ENCODE results near the gene HOXC9.

HOXC9 gene

DNA sequence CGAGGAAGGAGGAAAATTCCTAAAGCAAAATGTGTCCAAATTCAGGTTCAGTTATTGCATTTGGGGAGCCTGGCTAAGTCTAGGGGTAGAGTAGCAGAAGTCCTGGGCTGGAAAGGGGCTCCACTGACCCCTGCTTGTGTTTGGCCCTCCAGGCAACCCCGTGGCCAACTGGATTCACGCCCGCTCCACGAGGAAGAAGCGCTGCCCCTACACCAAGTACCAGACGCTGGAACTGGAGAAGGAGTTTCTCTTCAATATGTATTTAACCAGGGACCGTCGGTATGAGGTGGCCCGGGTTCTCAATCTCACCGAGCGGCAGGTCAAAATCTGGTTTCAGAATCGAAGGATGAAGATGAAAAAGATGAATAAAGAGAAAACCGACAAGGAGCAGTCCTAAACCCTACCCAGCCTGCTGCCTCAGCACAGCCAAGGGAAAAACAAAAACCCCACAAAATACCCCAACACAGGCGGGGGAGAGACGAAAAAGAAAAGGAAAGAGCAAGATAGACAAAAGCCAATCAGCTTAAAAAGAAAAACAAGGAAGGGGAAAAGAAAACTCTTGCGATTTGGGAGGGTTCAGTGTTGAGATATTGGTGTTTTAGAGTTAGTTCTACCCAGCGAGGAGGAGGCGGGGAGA is 2.4 kb downstream of the HOXC9 start:
- DNase-seq (ENCODE audit: low read depth), result no peak

DNA sequence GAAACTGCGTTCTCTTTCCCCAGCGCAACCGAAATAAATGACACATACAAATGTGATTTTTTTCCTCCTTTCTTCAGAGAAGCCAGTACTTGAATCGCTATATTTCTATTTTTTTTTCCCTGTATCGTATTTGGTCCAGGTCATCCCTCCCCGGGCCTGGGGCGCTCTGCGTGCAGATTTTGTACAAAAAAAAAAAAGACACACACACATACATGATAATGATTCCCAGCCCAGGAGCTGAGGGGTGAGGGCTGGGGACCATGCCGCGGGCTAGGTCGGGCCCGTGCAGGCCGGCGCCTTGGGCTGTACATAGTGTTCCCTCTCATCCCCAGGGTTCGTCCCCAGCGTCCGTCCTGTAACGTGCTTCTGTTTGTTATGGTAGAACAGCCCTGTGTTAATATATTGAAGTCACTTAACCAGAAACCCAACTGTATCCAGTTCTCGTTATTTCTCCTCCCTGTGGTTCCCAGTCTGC is 3.0 kb downstream of the HOXC9 start:
- DNase-seq (ENCODE audit: low read depth), result no peak

DNA sequence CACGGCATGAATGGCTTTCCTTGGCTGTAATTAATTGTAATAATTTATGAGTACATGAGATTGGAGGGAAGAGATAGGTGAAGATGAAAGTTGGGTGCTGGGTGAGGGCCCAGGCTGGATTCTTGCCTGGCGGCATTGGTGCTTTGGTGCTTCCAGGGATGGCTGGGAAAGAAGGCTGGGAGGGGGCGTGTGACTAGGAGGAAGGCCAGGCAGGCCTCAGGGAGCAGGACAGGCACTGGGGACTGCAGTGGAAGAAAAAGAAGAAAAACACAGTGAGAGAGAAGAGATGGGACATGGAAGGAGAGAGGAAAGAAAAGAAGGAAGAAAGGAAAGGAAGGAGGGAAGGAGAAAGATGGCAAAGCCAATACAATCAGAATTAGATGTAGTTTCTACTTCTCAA is 3.7 kb downstream of the HOXC9 start:
- no peak for DNase-seq (ENCODE audit: low read depth)

DNA sequence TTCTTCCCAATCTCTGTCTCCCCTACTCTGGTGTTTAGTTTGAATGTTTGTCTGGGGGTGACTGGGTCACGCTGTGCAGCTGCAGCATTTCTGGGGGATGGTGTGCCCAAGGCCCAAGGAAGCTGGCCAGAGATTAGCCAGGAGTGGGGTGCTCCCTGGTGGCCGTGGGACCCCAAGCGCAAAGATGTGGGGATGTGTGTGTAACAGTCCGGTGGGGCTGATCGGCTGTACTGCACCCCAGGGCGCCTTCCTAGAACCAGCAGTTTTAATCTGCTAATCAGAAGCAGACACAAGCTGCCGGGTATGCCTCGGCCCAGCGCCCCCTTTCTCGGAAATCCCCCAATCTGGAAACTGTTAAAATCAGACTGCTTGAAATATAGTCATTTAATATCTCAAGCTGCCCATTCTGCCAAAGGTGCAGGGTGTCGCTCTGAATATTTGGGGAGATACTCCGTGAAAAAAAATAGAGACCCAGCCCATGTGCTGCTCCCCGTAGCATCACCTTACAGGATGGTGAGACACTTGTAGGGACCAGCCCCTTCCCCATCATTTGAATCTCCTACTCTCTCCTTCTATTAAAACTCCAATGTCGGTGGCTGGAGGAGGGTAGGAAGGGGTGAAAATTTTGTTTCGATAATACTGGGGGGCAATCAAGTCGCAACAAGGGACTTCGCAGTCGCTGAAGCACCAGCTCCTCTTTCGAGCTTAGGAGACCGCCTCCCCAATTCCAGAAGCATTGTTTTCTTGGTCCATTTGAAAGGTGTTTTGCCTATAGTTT is 4.3 kb downstream of the HOXC9 start:
- no peak for DNase-seq (ENCODE audit: low read depth)

DNA sequence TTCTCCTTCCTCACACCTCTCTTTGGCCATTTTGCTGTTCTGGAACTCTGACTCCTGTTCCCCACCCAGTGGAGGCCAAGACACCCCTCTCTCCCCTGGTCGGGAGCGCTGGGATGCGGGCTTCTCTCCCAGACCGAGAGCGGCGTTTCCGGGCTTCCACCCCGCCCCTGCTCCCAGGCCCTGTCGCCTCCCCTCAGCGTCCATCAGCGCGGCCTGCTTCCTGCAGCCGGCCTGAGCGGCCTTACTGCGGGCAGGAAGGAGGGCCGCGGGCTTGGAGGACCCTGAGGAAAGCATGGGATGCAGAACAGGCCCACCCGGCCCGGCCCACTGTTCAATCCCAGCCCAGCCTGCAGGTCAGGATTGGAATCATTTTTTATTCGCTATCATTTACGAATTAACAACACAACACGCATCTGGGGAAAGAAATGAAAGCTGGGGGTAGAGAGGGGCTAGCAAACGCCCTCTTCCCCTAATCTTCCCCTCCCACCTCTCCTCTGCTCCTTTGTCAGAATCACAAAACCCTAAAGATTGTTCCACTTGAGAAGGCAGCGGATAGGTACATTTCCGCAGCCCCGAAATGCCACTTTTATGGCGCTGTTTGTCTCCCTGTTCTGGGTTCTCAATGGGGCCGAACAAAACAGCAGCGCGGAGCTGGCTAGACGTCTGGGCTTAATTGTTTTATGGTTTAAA is 5.0 kb downstream of the HOXC9 start:
- no peak for DNase-seq (ENCODE audit: low read depth)

DNA sequence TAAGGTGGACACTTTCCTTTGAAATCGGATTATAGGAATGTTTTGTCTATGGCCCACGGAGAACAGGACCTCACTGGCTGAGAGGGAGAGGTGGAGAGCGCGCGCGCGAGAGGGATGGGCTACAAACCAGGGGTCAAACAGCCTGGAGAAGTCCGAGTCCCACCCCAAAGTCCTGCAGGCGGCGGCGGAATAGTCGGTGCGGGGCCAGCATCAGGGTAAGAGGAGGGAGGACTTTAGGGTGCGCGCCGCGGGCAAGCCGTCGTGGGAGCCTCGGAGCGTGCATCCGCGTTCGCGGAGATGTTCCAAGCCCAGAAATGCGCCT is 5.5 kb downstream of the HOXC9 start:
- no peak for DNase-seq (ENCODE audit: low read depth)

DNA sequence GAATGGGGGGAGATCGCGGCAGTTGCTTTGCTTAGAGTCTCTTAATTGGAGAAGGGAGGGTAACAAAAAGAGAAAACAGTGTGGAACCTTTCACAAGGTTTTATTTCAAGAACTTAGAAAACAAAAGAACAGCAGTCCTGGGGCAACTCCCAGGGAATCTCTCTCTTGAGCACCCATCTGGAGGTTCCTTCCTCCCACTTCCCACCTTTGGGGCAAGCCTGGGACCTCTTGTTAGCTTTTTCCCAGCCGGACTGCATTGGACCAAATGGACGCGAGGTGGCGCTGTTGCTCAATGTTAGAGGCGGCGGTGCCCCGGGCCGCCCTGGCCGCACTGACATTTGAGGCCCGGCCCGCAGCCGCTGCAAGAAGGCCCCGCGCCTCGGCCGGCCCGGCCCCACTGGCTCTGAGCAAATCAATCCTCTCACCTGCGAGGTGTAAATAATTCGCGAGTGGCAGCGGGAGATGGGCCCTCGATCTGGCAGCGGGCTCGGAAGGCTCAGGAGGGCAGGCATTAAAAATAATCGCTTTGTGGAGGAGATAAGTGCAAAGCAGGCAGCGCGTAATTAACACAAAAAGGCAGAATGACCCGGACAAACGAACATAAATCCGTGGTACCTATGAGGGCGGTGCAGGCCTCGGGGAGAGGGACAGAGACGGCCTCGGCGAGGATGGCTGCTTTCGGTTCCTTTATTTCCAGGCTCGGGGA is 6.0 kb downstream of the HOXC9 start:
- DNase-seq (ENCODE audit: low read depth), result peak; percentile 74

DNA sequence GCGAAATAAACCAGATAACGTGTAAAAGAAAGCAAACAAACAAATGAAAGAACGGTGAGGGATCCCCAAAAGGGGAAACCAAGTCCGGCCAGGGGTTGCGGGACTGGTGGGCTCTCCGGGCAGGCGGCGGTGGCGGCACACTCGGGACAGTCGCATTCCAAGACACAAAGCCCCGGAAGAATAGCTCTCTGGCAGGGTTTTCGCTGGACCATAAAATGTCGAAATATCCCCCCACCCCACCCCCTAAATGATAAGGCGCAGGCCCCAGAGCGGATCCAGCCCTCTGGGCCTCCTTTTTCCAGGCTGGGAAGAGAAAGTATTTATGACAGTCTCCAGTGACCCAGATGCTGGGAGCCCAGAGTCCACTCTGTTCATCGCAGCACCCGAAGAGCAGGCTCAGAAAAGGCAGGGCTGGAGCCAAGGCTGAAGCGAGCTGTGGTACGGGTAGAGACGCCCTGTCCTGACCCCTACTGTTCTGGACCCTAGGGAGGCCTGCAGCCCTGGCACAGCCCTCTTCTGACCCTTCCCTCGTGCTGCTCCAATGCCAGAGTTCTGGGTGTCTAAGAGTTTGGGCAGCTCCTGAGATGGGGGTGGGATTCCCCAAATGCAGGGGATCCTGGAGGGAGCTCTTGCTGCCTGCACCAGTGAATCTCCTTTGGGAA is 6.7 kb downstream of the HOXC9 start:
- no peak for DNase-seq (ENCODE audit: low read depth)

DNA sequence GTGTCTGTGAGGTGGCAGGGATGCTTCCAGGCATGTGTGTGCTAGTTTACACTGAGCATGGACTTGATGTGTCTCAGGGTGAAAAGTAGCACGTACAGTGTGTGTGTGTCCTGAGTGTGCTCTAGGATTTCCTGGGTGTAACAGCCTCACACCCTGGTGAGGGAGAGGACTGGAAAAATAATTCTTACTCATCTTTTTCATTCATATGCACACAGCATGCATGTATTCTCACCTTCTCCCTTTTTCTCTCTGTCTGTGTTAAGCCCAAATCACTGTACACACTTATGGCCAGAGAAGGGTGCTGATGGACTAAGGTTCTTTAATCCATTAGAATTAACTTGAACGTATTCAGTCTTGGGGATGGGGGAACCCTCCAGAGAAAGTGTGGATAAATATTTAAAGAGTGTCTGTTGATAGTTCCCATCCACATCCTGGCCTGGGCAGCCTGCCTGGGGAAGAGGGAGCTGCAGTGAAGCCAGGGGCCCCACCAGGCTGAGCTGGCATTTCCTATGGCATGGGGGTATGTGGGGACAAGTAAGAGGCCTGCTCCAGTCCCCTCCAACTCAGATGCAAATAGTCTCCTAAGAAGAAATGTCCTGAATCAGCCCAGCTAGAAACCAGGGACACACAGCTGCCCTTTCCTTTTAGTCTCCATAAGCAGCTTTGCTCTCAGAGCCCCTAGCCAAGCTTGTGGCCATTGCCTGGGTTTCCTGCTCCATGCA is 7.7 kb downstream of the HOXC9 start:
- no peak for DNase-seq (ENCODE audit: low read depth)

DNA sequence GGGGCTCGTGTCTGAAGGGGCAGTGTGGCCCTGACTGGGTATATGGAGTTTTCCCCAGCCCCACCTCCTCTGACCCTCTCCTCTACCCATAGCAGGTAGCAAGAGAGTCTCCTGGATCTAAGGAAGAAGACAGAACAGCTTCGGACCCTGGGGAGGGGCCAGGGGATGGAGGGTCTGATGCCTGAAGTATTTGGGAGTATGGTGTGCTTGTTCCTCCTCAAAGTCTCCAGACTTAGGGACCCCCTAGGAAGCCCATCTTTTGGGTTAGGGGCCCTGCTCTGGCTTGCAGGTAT is 8.2 kb downstream of the HOXC9 start:
- no peak for DNase-seq (ENCODE audit: low read depth)

DNA sequence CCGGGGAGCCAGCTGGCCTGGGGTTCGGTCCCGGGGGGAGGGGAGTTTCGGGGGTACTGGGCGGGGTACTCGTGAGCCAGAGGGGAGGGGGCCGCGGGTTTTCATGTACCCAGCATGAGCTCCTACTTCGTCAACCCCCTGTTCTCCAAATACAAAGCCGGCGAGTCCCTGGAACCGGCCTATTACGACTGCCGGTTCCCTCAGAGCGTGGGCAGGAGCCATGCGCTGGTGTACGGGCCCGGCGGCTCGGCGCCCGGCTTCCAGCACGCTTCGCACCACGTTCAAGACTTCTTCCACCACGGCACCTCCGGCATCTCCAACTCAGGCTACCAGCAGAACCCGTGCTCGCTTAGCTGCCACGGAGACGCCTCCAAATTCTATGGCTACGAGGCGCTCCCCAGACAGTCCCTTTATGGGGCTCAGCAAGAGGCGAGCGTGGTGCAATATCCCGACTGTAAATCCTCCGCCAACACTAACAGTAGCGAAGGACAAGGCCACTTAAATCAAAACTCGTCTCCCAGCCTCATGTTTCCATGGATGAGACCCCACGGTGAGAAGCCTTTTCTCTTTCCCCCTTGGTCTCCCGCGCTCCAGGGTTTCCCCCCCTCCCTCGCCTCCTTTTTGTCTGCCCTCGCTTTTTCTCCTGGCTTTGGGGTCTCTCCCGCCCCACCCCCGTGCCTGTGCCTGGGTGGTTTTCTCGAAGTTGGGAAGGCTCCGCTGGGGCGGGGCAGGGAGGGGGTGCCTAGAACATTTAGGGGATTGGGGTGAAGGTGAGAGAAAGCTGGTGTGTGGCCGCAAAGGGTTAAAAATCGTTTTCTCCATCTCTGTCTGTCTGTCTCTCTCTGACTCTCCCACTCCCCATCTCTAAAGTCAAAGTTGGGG is 9.5 kb downstream of the HOXC9 start:
- DNase-seq (ENCODE audit: low read depth), result no peak

DNA sequence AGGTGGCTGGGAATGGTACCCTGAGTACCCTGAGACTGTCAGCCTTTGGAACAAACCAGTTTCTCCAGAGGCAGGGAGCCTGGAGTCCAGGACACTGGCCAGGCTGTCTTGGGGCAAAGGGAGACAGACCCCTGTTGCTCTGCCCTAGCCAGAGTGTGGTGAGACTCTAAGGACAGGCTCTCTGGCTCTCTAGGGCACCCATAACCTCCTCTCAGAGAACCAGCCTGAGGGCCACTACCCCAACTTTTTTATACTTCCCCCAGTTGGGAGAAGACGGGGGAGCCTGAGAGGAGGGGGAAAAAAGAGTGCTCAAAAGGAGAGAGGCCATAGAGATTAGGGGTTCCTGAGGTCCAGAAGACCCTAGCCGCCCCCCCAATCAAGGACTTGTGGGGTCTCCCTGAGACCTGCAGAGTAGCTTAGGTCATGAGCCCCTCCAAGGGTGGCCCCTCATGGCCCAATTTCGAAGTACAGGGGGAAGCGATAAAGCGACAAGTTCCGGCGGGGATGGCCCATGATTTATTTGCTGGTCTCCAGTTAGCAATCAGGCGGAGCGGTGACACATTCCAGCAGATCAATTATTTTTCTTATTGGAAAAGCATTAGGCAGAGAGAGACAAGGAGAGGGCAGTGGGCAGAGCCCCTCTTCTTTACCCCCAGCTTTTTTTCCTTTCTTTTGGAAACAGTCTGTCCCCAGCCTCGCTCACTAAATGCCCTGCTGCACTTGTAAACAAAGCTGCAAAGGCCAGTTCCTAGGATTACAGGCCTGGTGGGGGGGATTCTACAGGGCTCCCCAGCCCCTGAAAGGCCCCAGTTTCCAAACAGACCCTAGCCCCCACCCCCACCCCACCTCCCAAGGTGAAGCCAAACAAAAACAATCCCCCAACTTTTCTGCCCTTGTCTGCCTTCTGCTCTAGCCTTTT is 10.4 kb downstream of the HOXC9 start:
- DNase-seq (ENCODE audit: low read depth), result no peak

DNA sequence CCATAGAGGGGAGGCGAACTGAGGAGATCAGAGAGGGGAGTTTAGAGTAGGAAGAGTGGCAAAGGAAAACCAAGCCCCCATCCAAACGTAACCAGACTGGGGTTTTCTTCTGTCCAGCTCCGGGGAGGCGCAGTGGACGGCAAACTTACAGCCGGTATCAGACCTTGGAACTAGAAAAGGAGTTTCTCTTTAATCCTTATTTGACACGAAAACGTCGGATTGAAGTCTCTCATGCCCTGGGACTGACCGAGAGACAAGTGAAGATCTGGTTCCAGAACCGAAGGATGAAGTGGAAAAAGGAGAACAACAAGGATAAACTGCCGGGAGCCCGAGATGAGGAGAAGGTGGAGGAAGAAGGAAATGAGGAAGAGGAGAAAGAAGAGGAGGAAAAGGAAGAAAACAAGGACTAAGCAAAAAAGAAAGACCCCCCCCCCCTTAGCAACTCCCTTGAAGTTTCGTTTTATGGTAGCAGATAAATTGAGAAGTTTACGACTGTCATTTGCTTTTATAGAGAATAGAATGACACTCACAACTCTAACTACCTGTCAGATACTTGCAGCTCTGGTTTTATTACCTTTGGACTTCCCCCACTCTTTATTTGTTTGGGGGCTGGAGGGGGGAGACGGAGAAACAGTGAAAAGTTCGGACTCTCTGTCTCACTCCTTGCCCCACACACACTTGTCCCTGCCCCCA is 11.2 kb downstream of the HOXC9 start:
- DNase-seq (ENCODE audit: low read depth), result no peak

DNA sequence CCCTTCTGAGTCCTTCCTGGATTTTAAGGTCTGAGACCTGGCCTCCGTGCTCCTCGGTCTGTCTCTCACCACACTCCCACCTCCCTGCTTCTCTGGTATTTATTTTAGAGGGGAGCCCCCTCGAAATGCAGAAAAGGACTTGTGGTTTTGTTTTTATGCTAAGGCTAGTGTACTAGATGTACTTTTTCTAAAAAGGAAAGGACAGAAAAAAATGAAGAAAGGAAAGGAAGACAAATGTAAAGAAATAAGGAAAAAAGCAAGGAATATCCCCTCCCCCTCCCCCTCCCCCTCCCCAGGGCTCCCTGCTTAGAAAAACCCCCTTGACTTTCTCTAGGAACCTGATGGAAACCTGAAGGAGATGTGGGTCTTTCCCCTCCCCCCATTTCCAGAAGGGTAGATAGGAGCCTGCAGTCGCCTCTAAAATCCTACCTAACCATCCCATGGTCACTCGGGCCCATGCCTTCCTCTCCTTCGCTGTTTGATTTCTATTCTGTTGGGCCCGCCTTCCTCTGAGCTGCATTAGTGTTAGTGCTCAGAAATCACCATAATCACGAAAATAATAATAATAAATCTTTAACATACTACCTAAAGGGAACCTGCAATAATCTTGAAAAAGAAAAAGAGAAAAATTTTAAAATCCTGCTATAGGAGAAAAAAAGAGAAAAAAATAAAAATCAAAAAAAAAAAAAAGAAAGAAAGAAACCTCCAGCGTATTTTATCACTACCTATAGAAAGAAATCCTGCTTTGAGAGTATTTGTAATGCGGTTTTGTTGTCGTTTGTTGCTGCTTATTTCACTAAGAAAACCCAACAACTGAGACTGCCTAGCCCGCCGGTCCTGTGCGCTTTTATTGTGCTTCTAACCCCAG is 11.9 kb downstream of the HOXC9 start:
- no peak for DNase-seq (ENCODE audit: low read depth)

DNA sequence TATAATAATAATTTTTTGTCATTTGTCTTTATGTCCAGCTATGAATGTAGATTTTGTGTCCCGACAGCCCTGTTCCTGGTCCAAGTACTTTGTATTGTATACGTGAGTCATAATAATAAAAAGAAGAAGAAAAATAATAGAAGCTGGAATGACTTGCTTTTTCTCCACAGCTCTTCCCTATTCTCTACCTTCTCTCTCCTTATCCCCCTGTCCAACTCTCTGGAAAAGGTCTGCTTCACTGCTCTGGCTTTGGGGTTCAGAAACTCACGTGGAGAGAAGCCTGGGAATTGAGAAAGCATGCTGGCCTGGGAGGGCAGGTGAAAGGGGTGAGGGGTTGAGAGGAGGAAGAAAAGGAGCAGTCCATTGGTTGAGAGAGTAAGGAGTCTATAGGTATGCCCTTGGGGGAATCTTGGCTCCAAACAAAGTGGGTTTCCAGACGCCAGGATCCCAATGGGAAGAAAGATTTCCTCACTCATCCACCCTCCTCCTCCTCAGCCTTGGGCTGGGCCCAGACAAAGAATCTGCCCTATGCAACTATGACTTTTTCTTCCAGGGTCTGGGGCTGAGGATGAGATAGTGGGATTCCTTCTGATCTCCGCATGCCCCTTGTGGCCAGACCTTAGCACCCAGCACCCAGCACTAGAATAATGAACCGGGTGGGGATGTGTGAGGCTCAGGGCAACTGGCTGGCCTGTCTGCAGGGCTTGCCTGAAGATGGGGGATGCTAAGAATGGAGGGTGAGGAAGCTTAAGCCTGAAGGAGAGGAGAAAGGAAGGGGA is 12.9 kb downstream of the HOXC9 start:
- DNase-seq (ENCODE audit: low read depth), result no peak

DNA sequence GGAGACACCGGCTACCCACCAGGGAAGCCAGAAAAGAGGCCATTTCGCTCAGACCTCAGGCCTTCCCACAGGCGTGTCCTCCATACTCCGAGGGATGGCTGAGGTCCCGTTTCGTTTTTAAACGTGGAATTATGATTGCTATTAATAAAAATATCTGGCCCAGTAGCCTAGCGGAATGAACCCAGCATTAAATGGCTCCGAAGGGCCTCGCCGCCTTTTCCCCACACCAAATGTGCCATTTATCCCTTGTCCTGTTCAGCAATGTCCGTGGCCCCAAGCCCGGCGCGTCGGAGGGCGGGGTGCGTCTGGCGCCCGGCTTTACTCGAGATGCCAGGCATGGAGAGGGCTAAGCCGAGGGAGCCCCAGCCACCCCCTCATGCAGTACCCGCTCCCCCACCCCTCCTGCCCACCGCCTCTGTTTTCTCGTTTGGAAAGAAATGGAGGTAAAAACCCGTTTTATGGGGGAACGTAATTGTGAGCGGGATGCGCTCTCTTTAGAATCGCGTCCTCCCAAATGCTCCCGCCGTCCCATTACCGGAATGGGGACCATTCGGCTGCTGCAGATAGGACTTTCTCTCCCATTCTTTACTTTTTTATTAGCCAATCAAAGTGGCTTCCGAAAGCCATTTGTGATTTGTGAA is 14.5 kb downstream of the HOXC9 start:
- DNase-seq (ENCODE audit: low read depth), result no peak

All from activated gamma-delta T cell treated with anti-CD3 and anti-CD28 coated beads, Interleukin-2, amount 50 U/mL, for 16 hours (primary cell).